GM21526 (cell line): ENCODE data around the gene VTA1.
"Not testable (repeated sequence)": the region's sequence is repeated elsewhere in the genome, so short reads cannot be mapped to it uniquely, and the experiment has no call there.

ENCODE experiments used
- ATAC-seq: cut with Tn5 transposase; IDR thresholded peaks from one replicate; pipeline ENCODE4 v1.9.1; 2021; ENCODE audit warnings: moderate library complexity; ENCODE audit not compliant: unreplicated experiment, low FRiP score

VTA1 gene

GRCh38 chr6:142146828-142147662 is at the start of gene VTA1, which contains the start of gene NMBR:
Gene VTA1, plus strand, starts transcription at chr6:142147263. Its CDS starts 25 bp downstream, at chr6:142147288.
Gene NMBR, minus strand, starts transcription at chr6:142147122. Its CDS starts 58,464 bp downstream, at chr6:142088658.
- ATAC-seq, result peak; percentile 99

- ATAC-seq, result not testable (repeated sequence)
Observed at GRCh38 chr6:142104820-142105219, 42.2 kb upstream of the VTA1 start.

- not testable (repeated sequence) for ATAC-seq
Observed at GRCh38 chr6:142110820-142111219, 36.2 kb upstream of the VTA1 start.

- peak; percentile 80 for ATAC-seq
Observed at GRCh38 chr6:142112451-142113061, 34.5 kb upstream of the VTA1 start.

GRCh38 chr6:142117366-142117765 is 29.7 kb upstream of the VTA1 start:
- ATAC-seq, result no peak

- no peak for ATAC-seq
Observed at GRCh38 chr6:142118328-142118727, 28.7 kb upstream of the VTA1 start.

- ATAC-seq, result no peak
Observed at GRCh38 chr6:142118925-142119324, 28.1 kb upstream of the VTA1 start.

GRCh38 chr6:142121342-142121741 is 25.7 kb upstream of the VTA1 start:
- no peak for ATAC-seq

- ATAC-seq, result no peak
Observed at GRCh38 chr6:142130814-142131213, 16.2 kb upstream of the VTA1 start.

GRCh38 chr6:142132625-142133024 is 14.4 kb upstream of the VTA1 start, which contains the start of gene GJE1:
Gene GJE1, plus strand, starts transcription at chr6:142132925. Its CDS starts 234 bp downstream, at chr6:142133159.
- no peak for ATAC-seq

- ATAC-seq, result no peak
Observed at GRCh38 chr6:142138876-142139275, 8.2 kb upstream of the VTA1 start.

- ATAC-seq, result not testable (repeated sequence)
Observed at GRCh38 chr6:142141531-142141930, 5.5 kb upstream of the VTA1 start.

GRCh38 chr6:142152746-142153145 is 5.7 kb downstream of the VTA1 start:
- no peak for ATAC-seq

- ATAC-seq, result no peak
Observed at GRCh38 chr6:142153196-142153595, 6.1 kb downstream of the VTA1 start.

GRCh38 chr6:142154336-142154735 is 7.3 kb downstream of the VTA1 start:
- no peak for ATAC-seq

- ATAC-seq, result no peak
Observed at GRCh38 chr6:142155091-142155490, 8.0 kb downstream of the VTA1 start.

GRCh38 chr6:142155895-142156757 is 9.1 kb downstream of the VTA1 start:
- peak; percentile 44 for ATAC-seq

- not testable (repeated sequence) for ATAC-seq
Observed at GRCh38 chr6:142156758-142157068, 9.7 kb downstream of the VTA1 start.

GRCh38 chr6:142162780-142163179 is 15.7 kb downstream of the VTA1 start:
- ATAC-seq, result no peak

- peak; percentile 52 for ATAC-seq
Observed at GRCh38 chr6:142165227-142165626, 18.2 kb downstream of the VTA1 start.

- no peak for ATAC-seq
Observed at GRCh38 chr6:142167071-142167470, 20.0 kb downstream of the VTA1 start.
